ENCODE measurements around the gene MEGF11.

The MEGF11 gene

DNA sequence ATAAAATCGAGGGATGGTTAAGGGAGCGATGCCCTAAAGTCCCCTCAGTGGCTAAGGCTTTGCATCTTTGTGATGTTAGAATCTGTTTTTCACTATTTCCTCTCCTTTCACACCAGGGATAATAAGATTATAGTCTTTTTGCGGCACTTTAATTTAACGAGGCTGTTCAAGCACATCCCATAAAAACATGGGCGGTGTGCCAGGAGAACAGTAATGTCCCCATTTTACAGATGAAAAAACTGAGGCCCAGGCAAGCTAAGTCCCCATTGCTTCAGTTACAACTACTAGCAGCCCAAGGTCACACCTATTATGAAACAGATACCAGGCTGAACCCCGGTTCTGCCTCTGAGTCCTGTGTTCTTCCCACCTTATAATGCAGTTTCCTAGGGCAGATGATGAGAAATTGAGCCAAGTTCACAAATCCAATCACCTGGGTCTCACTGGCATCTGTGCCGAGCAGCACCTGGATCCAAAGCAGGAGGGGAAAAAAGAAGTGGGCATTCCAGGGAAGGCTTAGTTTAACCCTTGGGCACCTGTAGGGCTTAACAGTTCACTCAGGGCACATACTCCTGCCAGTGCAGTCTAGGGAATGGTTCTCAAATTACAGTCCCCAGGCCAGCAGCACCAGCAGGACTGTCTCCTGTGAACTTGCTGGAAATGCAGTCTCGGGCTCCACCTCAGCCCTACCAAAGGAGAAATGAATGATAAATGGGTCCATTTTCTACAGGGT lies 215.0 kb downstream of the MEGF11 start:
- no peak for DNase-seq (ENCODE audit: low read depth in 4 of 4, low spot score in 1 of 4)

DNA sequence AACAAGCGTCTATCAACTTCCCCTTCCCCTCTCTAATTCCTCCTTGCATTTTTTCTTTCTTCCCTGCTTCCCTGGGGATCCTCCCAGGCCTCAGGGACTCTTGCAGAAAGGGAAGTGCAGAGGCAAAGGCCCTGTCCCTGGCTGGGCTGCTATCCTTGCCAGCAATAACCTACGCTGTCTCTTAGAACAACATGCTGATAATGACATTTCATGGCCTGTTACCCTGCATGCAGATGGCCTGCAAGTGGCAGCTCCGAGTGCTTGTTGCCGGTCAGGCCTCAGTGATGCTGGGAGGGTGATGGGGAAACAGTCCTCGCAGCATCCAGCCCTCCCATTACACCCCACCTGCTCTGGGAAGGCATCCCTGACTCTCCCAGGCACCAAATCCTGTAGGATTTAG lies 216.7 kb downstream of the MEGF11 start:
- no peak for DNase-seq (ENCODE audit: low read depth in 4 of 4, low spot score in 1 of 4)

DNA sequence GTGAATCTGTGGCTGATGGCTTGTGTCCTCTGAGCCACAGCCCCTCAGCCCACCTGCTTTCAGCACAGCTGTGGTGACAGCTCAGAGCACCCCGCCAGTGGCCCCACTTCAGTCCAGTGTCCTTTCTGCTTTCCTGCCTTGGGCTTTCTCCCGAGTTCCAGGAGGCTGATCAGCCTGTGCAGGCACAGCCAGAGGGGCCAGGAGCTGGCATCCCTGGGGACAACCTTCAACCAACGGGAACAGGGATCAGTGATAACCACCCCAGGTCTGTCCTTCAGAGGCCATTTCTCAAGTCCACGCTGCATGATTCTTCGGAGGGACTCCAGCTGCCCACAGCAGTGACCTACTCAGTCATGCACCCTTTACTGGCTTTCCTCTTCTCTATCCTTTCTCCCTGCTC lies 217.6 kb downstream of the MEGF11 start:
- DNase-seq (ENCODE audit: low read depth in 4 of 4, low spot score in 1 of 4) = no peak

DNA sequence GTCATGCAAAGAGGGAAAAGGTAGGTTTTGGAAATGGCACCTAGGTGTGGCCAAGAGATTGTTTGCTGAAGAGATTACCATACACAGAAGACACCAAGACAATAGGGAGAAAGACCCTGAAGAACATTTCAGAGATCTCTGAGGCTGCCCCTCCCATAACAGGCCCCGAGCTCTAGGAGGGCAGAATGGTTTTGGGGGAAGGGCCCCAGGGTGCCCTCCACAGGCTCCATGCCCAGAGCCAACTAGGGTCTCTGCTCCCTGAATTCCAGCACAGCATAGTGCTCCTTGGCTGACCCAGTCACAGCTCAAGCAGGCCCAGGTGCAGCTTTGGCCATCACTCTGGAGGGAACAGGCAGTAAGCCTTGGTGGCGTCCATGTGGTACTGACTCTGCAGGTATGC lies 220.4 kb downstream of the MEGF11 start:
- no peak for DNase-seq (ENCODE audit: low read depth in 4 of 4, low spot score in 1 of 4)

DNA sequence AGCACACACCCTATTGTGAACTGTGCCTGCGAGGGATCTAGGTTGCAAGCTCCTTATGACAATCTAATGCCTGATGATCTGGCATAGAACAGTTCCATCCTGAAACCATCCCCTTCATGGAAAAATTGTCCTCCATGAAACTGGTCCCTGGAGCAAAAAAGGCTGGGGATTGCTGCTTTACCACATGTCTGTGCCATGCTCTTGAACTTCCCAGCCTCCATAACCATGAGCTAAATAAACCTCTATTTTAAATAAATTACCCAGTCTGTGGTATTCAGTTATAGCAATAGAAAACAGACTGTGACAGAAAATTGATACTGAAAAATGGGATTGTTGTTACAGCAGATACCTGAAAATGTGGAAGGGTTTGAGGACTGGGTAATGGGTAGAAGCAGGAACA lies 221.5 kb downstream of the MEGF11 start:
- no peak for DNase-seq (ENCODE audit: low read depth in 4 of 4, low spot score in 1 of 4)

DNA sequence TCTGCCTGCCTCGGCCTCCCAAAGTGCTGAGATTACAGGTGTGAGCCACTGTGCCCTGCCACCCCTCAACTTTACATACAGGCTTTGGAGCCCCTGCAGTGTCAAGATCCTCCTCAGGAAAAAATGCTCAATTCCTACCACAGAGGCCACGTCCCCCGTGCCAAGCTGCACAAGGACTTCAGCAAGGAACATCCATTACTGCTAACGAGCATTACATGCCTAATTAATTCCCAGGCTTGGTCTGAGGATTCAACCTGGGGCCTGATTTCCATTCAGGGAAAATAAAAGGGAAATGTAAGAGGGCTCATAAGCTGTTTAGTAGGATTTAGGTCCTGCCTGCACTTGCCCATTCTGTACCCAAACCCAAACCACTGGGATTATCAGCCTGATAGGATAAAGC lies 222.9 kb downstream of the MEGF11 start:
- DNase-seq (ENCODE audit: low read depth in 4 of 4, low spot score in 1 of 4) = no peak

DNA sequence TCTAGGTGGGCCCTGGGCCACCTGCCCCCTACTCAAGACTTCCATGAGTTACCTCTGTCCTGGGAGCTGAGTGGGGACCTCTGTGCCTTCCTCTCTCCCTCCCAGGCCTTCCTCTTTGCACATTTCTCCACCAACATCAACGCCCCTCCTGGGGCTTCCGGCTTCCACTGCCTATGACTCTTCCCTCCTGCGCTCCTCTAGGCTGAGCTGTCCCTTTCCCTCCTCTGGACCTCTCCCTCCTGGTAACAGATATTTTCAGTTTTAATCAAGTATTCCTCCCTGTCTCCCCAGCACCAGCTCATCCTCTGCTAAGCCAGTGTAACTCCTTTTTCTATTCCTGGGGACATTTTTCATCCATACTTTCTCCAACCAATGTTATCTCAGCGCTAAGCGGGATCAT lies 223.9 kb downstream of the MEGF11 start:
- DNase-seq (ENCODE audit: low read depth in 4 of 4, low spot score in 1 of 4) = no peak

DNA sequence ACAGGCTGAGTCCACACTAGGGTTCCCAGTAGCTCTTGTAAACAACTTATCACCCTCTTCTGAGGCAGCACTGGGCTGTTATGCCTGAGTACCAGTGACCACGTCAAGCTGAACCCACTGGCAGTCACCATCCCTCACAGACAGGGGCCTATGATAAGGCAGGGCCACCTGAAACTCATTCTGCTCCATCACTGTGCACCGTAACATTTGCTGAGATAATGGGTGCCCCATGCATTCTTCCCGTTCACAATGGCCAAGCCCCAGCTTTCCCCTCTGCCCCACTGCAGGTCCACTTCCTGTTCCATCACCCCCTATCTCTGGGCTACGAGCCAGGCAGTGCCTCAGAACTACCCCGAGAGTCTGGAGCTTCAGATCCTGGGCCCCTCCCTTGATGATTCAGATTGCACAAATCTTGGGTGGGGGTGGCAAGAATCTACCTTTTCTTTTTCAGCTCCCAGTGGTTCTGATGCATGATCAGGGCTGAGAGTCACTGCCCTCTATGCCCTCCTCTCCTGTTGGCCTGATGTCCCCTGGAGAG lies 226.2 kb downstream of the MEGF11 start:
- no peak for DNase-seq (ENCODE audit: low read depth in 4 of 4, low spot score in 1 of 4)

DNA sequence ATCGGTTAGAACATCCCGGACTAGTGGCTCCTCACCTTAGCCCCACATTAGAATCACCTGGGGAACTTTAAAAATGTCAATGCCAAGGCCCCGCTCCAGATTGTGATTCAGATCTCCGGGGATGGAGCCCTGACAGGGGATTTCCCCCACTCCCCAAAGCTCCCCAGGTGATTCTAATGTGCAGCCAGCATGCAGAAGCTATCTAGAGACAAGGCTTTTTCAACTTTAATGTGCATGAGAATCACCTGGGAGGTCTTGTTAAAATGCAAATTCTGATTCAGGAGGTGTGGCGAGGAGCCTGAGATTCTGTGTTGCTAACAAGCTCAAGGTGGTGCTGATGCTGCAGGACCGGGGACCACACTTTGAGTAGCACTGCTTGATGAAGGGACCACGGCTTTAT lies 227.6 kb downstream of the MEGF11 start:
- DNase-seq (ENCODE audit: low read depth in 4 of 4, low spot score in 1 of 4) = no peak

DNA sequence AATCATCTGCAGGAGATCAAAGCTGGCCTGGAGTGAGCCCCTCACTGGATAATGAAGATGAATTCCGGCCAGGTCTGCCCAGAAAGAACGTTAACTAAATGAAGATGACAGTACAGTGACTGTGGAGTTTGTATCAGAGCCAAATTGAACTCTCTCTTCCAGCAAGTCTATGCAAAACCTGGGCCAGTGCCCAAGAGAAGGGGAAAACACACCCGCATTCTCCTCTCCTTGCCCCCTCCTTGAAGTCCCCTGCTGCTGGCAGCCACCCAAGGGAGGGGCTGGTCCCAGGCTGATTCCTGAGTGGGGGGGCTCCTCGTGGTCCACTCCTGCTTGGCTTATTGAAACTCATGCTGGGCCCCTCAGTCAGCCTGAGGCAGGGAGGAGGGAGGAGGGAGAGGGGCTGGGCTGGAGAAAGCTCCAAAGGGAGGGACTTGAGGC lies 228.5 kb downstream of the MEGF11 start:
- no peak for DNase-seq (ENCODE audit: low read depth in 4 of 4, low spot score in 1 of 4)

DNA sequence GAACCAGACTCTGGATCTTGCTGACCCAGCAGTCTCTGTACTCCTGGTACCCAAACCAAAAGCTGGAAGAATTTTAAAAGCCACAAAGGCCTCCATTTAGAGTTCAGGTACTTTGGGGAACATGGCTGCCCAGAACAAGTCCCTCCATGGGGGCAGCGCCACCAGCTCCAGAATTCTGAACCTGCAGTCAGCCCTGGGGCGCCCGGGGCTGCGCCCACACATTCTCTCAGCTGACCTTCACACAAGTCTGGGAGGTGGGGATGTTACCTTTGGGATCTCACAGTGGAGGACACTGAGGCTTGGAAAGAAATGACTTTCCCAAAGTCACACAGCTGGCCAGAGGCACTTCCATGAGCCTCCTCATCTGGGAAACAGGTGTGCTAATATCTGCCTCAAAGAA lies 229.4 kb downstream of the MEGF11 start:
- DNase-seq (ENCODE audit: low read depth in 4 of 4, low spot score in 1 of 4) = no peak

DNA sequence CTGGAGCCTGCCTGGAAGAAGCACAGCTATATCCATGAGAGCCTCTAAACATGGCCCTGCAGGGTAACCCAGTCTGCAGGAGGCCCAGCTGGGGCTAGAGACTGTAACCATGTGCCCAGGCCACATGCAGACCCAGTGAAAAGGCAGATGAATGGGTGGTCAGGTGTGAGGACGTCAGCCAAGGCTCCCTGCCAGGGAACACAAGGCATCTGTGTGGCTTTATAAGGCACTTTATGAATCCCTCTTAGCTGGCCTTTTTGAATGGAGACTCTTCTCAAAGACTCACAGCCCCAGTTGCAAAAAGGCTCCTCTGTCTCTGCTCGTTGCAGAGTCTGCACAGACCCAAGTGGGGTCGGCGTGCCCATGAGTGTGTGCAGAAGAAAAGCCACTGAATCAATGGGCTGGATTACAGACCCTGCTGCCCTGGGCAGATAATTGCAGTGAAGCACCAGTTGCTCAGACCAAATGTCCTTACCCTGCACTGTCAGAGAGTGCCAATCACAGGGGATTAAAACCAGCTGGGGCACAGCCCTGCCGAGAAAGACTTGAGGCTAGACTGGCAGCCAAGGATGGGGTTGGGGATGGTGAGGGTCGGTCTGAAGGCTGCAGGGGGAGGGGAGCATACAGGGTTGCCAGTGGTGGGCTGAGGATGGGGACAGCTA lies 230.1 kb downstream of the MEGF11 start:
- no peak for DNase-seq (ENCODE audit: low read depth in 4 of 4, low spot score in 1 of 4)

DNA sequence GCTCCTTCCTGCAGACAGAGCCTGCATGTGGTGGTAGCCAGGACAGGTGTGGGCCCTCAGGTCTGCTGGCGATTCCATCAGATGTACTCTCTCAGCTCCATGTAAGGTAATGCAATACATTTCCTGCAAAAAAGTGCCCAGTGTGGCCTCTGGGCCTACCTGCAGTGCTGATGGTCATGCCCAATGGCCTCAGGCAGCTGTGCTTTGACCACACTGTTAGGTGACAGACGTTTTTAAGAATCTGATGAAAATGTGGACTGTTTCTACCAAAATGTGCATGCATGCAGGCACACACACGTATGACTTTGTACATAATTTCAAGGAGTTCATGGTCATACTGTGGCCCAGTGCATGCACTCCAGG lies 231.4 kb downstream of the MEGF11 start:
- DNase-seq (ENCODE audit: low read depth in 4 of 4, low spot score in 1 of 4) = no peak

DNA sequence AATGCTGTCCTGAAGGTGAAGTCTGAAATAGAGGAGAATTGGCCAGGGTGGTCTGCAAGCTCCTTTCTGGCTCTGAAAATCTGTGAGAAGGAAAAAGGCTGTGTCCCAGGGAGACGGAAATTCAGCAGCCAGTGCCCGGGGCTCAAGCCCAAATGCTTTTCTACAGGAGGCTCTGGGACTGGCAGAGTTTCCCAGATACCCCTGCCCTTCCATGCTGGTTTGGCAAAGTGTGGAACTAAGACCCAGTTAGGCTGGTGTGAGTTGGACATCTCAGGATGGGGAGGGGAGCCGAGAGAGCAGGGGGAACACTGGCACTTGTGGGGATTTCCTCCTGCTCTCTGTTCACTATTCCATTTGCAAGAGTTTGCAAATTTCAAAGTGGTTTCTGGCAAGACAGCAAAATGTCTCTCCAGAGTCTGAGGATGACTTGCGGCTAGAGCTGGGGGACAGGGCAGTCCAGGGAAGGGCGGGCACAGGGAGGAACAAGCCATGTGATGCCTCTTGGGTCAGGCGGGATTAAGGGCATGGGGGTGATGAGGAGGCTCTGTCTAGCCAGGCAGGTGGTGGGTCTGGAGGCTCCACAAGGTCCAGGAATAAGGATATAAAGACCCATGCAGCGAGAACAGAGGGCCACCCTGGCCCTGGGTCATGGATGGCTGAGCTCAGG lies 231.9 kb downstream of the MEGF11 start:
- DNase-seq (ENCODE audit: low read depth in 4 of 4, low spot score in 1 of 4) = no peak

DNA sequence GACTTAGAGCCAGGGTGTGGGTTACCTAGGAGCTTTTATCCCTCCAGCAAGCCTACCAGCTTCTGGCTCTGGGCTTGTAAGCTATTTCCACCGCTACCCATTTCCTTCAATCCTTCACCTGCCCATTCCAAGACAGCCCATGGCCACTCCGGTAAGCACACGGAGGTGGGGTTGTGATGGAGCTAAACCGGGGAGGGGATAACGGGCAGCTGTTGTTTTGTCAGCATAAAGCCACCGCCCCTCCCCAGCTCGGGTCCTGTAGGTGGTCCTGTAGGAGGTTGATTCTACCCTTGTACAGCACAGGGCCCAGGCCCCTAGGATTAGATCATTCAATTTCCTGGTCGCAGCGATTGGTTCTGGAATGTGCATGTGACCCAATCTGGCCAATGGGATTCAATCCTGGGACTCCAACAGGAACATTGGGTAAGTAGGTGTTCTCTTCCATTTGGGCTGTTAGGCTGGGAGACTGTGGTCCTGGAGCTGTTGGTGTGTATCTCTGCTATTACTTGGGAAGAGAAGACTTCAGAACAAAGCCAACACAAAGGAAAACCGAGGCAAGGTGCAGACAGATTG lies 233.6 kb downstream of the MEGF11 start:
- DNase-seq (ENCODE audit: low read depth in 4 of 4, low spot score in 1 of 4) = no peak

DNA sequence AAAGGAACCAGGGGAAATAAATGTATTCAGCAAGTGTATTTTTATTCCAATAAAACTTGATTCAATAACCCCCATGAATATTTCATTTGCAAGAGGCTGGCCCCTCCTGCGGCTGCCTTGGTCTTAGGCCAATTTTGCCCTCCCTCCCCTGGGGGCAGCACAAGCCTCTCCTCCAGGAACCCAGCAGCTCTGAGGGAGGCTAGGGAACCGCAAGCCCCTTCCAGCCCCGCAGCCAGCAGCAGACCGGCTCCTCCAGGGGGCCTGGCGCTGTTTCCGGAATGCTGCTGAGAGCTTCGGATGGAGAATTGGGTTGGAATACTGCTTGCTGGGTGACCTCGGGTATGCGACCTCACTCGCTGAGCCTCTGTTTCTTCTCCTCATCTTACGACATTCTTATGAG lies 234.2 kb downstream of the MEGF11 start:
- no peak for DNase-seq (ENCODE audit: low read depth in 4 of 4, low spot score in 1 of 4)

DNA sequence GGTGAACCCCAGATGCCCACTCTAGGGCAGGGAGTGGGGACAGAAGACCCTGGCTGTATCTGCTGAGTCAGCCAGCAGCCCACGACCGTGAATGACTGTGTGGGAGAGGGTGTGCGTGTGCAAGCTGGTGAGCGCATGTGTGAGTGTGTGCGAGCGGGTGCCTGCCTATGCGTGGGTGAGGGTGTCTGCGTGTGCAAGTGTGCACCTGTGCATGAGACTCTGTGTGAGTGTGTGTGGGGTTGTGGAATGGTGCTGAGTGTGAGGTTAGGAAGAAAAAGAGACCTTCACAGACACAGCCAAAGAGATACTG lies 235.1 kb downstream of the MEGF11 start:
- DNase-seq (ENCODE audit: low read depth in 4 of 4, low spot score in 1 of 4) = no peak

DNA sequence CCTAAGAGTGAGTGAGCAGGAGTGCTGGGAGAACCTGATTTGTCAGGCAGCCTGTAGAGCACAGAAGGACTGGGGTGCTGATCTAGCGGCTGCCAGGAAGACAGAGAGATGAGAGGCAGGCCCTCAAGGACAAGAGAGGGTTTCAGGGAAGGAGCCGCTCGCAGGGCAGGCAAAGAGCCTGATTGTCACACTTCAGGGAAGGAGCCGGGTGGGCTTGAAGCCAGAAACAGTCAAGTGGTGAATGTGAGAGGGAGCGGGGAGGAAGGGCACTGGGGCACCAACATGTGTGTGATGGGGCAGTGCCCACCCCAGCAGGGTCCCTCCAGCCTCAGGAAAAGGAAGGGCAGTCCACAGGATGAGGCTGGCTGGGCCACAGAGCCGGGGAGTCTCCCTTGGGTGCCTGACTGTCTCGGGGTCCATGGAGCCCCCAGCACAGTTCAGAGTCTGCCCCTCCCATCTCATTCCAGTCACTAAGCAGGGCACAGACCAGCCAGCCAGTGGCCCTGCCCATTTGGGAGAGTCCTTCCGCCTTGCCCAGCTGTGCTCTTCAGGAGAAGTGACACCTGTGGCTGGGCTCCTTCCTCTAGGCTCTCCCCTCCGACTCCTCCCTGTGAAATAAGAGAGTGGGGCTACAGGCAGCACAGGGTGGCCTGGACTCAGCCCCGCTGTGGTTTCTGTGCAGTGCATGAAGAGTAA lies 235.6 kb downstream of the MEGF11 start:
- DNase-seq (ENCODE audit: low read depth in 4 of 4, low spot score in 1 of 4) = no peak

DNA sequence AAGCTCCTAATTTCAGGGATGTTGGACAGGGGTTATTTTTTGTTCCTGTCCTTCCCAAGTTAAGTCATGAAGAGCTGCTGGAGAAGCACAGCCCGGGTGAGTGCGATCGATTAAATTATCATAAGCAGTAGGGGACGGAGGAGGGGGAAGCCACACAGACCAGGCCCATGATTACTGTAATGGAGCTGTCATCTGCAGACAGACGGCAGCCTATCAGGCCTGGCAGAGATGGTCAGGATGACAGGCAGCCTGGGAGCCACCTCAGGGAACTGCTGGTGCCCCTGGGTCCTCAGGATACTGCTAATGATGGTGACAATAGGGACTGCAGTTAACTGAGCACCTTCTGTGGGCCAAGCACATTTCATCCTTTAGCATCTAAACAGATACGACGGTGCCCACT lies 236.6 kb downstream of the MEGF11 start:
- no peak for DNase-seq (ENCODE audit: low read depth in 4 of 4, low spot score in 1 of 4)

DNA sequence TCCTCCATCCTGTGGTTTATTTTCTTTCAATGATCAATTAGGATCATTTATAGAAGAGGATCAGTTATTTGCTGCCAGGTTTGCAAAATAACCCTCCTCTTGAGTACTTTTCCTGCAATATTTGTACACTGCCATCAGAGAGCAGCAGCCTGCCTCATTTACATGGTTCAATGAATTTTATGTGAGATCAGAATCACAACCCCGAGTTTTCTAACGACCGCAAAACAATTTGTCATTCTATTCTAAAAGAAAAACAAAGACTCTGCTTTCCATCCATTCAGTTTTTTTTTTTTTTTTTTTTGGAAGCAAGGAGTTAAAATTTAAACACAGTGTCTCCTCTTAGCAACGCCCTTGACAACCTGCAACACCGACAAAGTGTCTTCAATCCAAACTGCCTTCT lies 237.4 kb downstream of the MEGF11 start:
- DNase-seq (ENCODE audit: low read depth in 4 of 4, low spot score in 1 of 4) = no peak

DNA sequence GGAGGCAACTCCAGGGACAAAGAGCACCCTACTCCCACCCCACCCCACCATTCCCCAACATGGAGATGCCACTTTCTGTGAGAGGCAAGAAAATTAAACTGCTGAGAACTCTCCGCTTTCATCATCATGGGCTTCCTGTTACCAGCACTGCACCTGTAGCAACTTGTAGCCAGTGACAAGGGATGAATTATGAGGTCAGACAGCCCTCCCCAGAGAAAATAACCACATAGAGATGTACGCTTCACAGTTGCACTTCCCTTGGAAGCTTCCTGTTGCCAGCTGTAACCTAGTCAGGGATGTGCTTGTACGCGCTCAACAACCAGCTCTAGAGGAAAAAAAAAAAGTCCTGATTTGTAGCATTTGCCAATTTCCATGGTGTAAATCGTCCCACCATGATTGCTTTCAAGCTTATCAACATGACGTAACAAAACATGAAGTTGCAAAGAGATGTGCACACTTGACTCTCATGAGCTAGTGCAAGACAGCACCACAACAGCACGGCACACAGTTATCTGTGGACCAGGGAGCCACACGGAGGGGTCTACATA lies 238.8 kb downstream of the MEGF11 start:
- DNase-seq (ENCODE audit: low read depth in 4 of 4, low spot score in 1 of 4) = no peak
